Measurements from ENCODE around the gene AHI1. TPM values are rescaled to one million over a fixed set of nuclear protein-coding genes. Genes with fewer than 3 reads are reported as not detected.

The AHI1 gene
- polyA plus RNA-seq, 1 donor (not counting 4 experiments of a cell fraction or from before 2014, with no cell fraction given) = 7.0 TPM

- Histone ChIP-seq H3K4me2 (ENCODE audit: control insufficient read depth, extremely low read depth, insufficient read depth, low read depth, low read length) (no peak overlapping the region), H3K4me3 (ENCODE audit: control insufficient read depth in 2 of 3, extremely low read depth in 1 of 3, insufficient read depth in 2 of 3, low read depth in 1 of 3, low read length in 3 of 3) (no peak overlapping the region), H3K9ac (ENCODE audit: control insufficient read depth, extremely low read depth, insufficient read depth, low read length) (no peak overlapping the region), H3K4me1 (ENCODE audit: control insufficient read depth, extremely low read depth, insufficient read depth, low read length) (no peaks in the 10 kb centered on the region), H3K9me3 (ENCODE audit: control insufficient read depth, low read depth, low read length) (no peaks in the 10 kb centered on the region), H3K79me2 (ENCODE audit: control insufficient read depth, insufficient read depth, low read length) (no peaks in the 10 kb centered on the region), H3K27ac (ENCODE audit: control insufficient read depth, insufficient read depth, low read length) (no peak overlapping the region), H3K9me1 (ENCODE audit: control insufficient read depth, extremely low read depth, insufficient read depth, low read length) (no peaks in the 10 kb centered on the region), H3K27me3 (ENCODE audit: control insufficient read depth, extremely low read depth, insufficient read depth, low read length) (no peaks in the 10 kb centered on the region), H4K20me1 (ENCODE audit: control insufficient read depth, extremely low read depth, insufficient read depth, low read length) (no peaks in the 10 kb centered on the region), H3K36me3 (ENCODE audit: control insufficient read depth in 2 of 2, extremely low read depth in 1 of 2, insufficient read depth in 2 of 2, low read length in 2 of 2) (no peaks in the 10 kb centered on the region), H2AFZ (ENCODE audit: control insufficient read depth, low read length) (no peak overlapping the region)
- dilution Hi-C loops (cut with MboI; ENCODE audit: extremely low pct_ligation_motif_present, low sequenced_read_pairs) = no loop called here
- no peak for TF ChIP-seq CTCF (optimal IDR thresholded peaks at IDR 0.05 in 1 of 3, IDR thresholded peaks at IDR 0.05 in 1 of 3, conservative IDR thresholded peaks at IDR 0.05 in 1 of 3; ENCODE audit: extremely low read depth in 1 of 3, insufficient read depth in 2 of 3, low read length in 3 of 3)
- TF ChIP-seq EZH2 (IDR thresholded peaks at IDR 0.05; ENCODE audit: low read length) = no peak
- DNase-seq (ENCODE audit: low read depth, low spot score) (no peak), FAIRE-seq (no peak)
Measured at GRCh38 chr6:135390458-135390857, 107.1 kb downstream of the AHI1 start.

- Histone ChIP-seq H3K4me1 (ENCODE audit: control insufficient read depth, extremely low read depth, insufficient read depth, low read length) (no peaks in the 10 kb centered on the region), H2AFZ (ENCODE audit: control insufficient read depth, low read length) (no peak overlapping the region), H3K27ac (ENCODE audit: control insufficient read depth, insufficient read depth, low read length) (no peak overlapping the region), H3K9me3 (ENCODE audit: control insufficient read depth, low read depth, low read length) (no peaks in the 10 kb centered on the region), H3K36me3 (ENCODE audit: control insufficient read depth in 2 of 2, extremely low read depth in 1 of 2, insufficient read depth in 2 of 2, low read length in 2 of 2) (no peaks in the 10 kb centered on the region), H3K4me3 (ENCODE audit: control insufficient read depth in 2 of 3, extremely low read depth in 1 of 3, insufficient read depth in 2 of 3, low read depth in 1 of 3, low read length in 3 of 3) (no peak overlapping the region), H3K79me2 (ENCODE audit: control insufficient read depth, insufficient read depth, low read length) (no peaks in the 10 kb centered on the region), H3K9me1 (ENCODE audit: control insufficient read depth, extremely low read depth, insufficient read depth, low read length) (no peaks in the 10 kb centered on the region), H3K27me3 (ENCODE audit: control insufficient read depth, extremely low read depth, insufficient read depth, low read length) (no peaks in the 10 kb centered on the region), H4K20me1 (ENCODE audit: control insufficient read depth, extremely low read depth, insufficient read depth, low read length) (no peaks in the 10 kb centered on the region), H3K9ac (ENCODE audit: control insufficient read depth, extremely low read depth, insufficient read depth, low read length) (no peak overlapping the region), H3K4me2 (ENCODE audit: control insufficient read depth, extremely low read depth, insufficient read depth, low read depth, low read length) (no peak overlapping the region)
- dilution Hi-C loops (cut with MboI; ENCODE audit: extremely low pct_ligation_motif_present, low sequenced_read_pairs) = no loop called here
- no peak for TF ChIP-seq CTCF (optimal IDR thresholded peaks at IDR 0.05 in 1 of 3, IDR thresholded peaks at IDR 0.05 in 1 of 3, conservative IDR thresholded peaks at IDR 0.05 in 1 of 3; ENCODE audit: extremely low read depth in 1 of 3, insufficient read depth in 2 of 3, low read length in 3 of 3)
- no peak for TF ChIP-seq EZH2 (IDR thresholded peaks at IDR 0.05; ENCODE audit: low read length)
- no peak for DNase-seq (ENCODE audit: low read depth, low spot score)
- no peak for FAIRE-seq
Measured at GRCh38 chr6:135385299-135385698, 112.2 kb downstream of the AHI1 start.

All from keratinocyte (primary cell).